ENCODE measurements around the gene RMI2. TPM values are rescaled to one million over a fixed set of nuclear protein-coding genes. Genes with fewer than 3 reads are reported as not detected.

The RMI2 gene
- total and polyA plus RNA-seq, 7 donors: 0.36 to 19.3 (median 2.2) TPM

- H3K36me3 ChIP-seq: no peaks in the 10 kb centered on the region
- H3K27ac ChIP-seq: no peak overlapping the region
- WGBS, 2 donors: 49 to 81% methylated on average over 10 of the region's 10 CpGs
- TF ChIP-seq POLR2AphosphoS5 (IDR thresholded peaks at IDR 0.05): no peak
- TF ChIP-seq POLR2A (IDR thresholded peaks at IDR 0.05): no peak
- no peak for TF ChIP-seq CTCF (IDR thresholded peaks at IDR 0.05)
- TF ChIP-seq EP300 (IDR thresholded peaks at IDR 0.05): no peak
- intact Hi-C loops (cut with DNase I): no loop called here
- no peaks in the 10 kb centered on the region for H3K9me3 ChIP-seq
- no peak for DNase-seq
- no peak overlapping the region for H3K4me3 ChIP-seq
- no peaks in the 10 kb centered on the region for H3K27me3 ChIP-seq
- no peaks in the 10 kb centered on the region for H3K4me1 ChIP-seq
Observed at GRCh38 chr16:11320170-11320569, 25.1 kb upstream of the RMI2 start.

- TF ChIP-seq EP300 (IDR thresholded peaks at IDR 0.05): no peak
- TF ChIP-seq POLR2A (IDR thresholded peaks at IDR 0.05): no peak
- no peak for TF ChIP-seq POLR2AphosphoS5 (IDR thresholded peaks at IDR 0.05)
- TF ChIP-seq CTCF (IDR thresholded peaks at IDR 0.05): no peak
- Histone ChIP-seq H3K27ac (no peak overlapping the region), H3K4me1 (no peaks in the 10 kb centered on the region), H3K4me3 (no peak overlapping the region), H3K27me3 (no peaks in the 10 kb centered on the region), H3K36me3 (no peaks in the 10 kb centered on the region), H3K9me3 (no peaks in the 10 kb centered on the region)
- WGBS, 2 donors: 77 to 93% methylated on average over 5 of the region's 5 CpGs
- intact Hi-C loops (cut with DNase I): no loop called here
- DNase-seq: no peak
Observed at GRCh38 chr16:11321662-11322061, 23.6 kb upstream of the RMI2 start.

GRCh38 chr16:11322823-11323222, 22.4 kb upstream of the RMI2 start:
- Histone ChIP-seq H3K27ac (no peak overlapping the region), H3K4me3 (no peak overlapping the region), H3K36me3 (no peaks in the 10 kb centered on the region), H3K4me1 (peaks cover 0 to 2% (median under 1%) of the 10 kb centered on the region in 4 donors), H3K9me3 (no peaks in the 10 kb centered on the region), H3K27me3 (no peaks in the 10 kb centered on the region)
- 82 to 85% methylated on average over 3 of the region's 3 CpGs for WGBS, 2 donors
- intact Hi-C loops (cut with DNase I): no loop called here
- no peak for DNase-seq
- TF ChIP-seq POLR2AphosphoS5 (IDR thresholded peaks at IDR 0.05) (no peak), CTCF (IDR thresholded peaks at IDR 0.05) (no peak), POLR2A (IDR thresholded peaks at IDR 0.05) (no peak), EP300 (IDR thresholded peaks at IDR 0.05) (no peak)

- Histone ChIP-seq H3K4me1 (peaks cover 0 to 12% (median 10%) of the 10 kb centered on the region in 4 donors), H3K27me3 (no peaks in the 10 kb centered on the region), H3K4me3 (no peak overlapping the region), H3K27ac (no peak overlapping the region), H3K9me3 (no peaks in the 10 kb centered on the region), H3K36me3 (no peaks in the 10 kb centered on the region)
- intact Hi-C loops (cut with DNase I): no loop called here
- TF ChIP-seq POLR2AphosphoS5 (IDR thresholded peaks at IDR 0.05): no peak
- TF ChIP-seq CTCF (IDR thresholded peaks at IDR 0.05): no peak
- TF ChIP-seq EP300 (IDR thresholded peaks at IDR 0.05): no peak
- no peak for TF ChIP-seq POLR2A (IDR thresholded peaks at IDR 0.05)
- 94% methylated on average over 11 of the region's 11 CpGs for WGBS, 2 donors
- no peak for DNase-seq
Observed at GRCh38 chr16:11323551-11324336, 21.5 kb upstream of the RMI2 start.
